Mammary epithelial cell (primary cell): ENCODE measurements around the gene NRXN2.

ENCODE experiments used
- CTCF ChIP-seq, 2 donors: IDR thresholded peaks in 1 of 2; conservative IDR thresholded peaks in 1 of 2; 2 replicates each; pipeline ENCODE4 v1.5.1; 2011 to 2012; ENCODE audit warnings: inconsistent platforms in 2 of 2, low read length in 2 of 2, mild to moderate bottlenecking in 2 of 2, control low read depth in 1 of 2, low read depth in 1 of 2; ENCODE audit not compliant: insufficient read depth in 1 of 2; ENCODE audit errors: extremely low read depth in 1 of 2
- EZH2 ChIP-seq: IDR thresholded peaks from 2 replicates; pipeline ENCODE4 v1.6.1; 2012; ENCODE audit warnings: low read length, inconsistent platforms, borderline replicate concordance

GRCh38 chr11:64772303-64773018 is 49.5 kb upstream of the NRXN2 start:
- no peak for TF ChIP-seq CTCF (conservative IDR thresholded peaks at IDR 0.05 in 1 of 2, IDR thresholded peaks at IDR 0.05 in 1 of 2; ENCODE audit: extremely low read depth in 1 of 2, insufficient read depth in 1 of 2, low read depth in 1 of 2, low read length in 2 of 2)
- no peak for TF ChIP-seq EZH2
